IPS-18c (cell line): Measurements from ENCODE around the gene DLL1.

ENCODE experiments used
- H3K4me3 ChIP-seq: 2 replicates; pipeline ENCODE4 v1.7.0; 2013; ENCODE audit warnings: low read depth, mild to moderate bottlenecking, low read length, moderate library complexity; ENCODE audit not compliant: insufficient read depth
- H3K9me3 ChIP-seq: one replicate; pipeline ENCODE4 v1.6.1; 2013; ENCODE audit warnings: mild to moderate bottlenecking, low read length, moderate library complexity; ENCODE audit not compliant: control insufficient read depth, insufficient read depth

Gene DLL1

GRCh38 chr6:170297576-170298330 lies 6.9 kb upstream of the DLL1 start:
- H3K4me3 ChIP-seq, result no peak overlapping the region

GRCh38 chr6:170296746-170297575 lies 6.1 kb upstream of the DLL1 start:
- Histone ChIP-seq H3K4me3 (peak overlapping the region; percentile 34; the same call in 1 of the 2 replicates), H3K9me3 (peaks cover 5% of the 10 kb centered on the region)

More at GRCh38 chr6:170297576-170298330, 6.9 kb upstream of the DLL1 start:
- H3K9me3 ChIP-seq, result peaks cover 7% of the 10 kb centered on the region

- Histone ChIP-seq H3K4me3 (peak overlapping the region; percentile 34; the same call in 1 of the 2 replicates), H3K9me3 (peaks cover 5% of the 10 kb centered on the region)
These were observed 5.5 kb upstream of the DLL1 start for GRCh38 chr6:170296423-170296745.

GRCh38 chr6:170295510-170296422 lies 4.9 kb upstream of the DLL1 start:
- Histone ChIP-seq H3K9me3 (peaks cover 5% of the 10 kb centered on the region), H3K4me3 (peak overlapping the region; percentile 46)

- peak overlapping the region; percentile 46 for H3K4me3 ChIP-seq
These were observed 4.1 kb upstream of the DLL1 start for GRCh38 chr6:170294813-170295509.

GRCh38 chr6:170294298-170294730 lies 3.4 kb upstream of the DLL1 start:
- Histone ChIP-seq H3K9me3 (no peaks in the 10 kb centered on the region), H3K4me3 (no peak overlapping the region)

More at GRCh38 chr6:170294813-170295509, 4.1 kb upstream of the DLL1 start:
- no peaks in the 10 kb centered on the region for H3K9me3 ChIP-seq

GRCh38 chr6:170293341-170294231 lies 2.7 kb upstream of the DLL1 start:
- Histone ChIP-seq H3K9me3 (no peaks in the 10 kb centered on the region), H3K4me3 (no peak overlapping the region)

- Histone ChIP-seq H3K9me3 (no peaks in the 10 kb centered on the region), H3K4me3 (peak overlapping the region; percentile 60)
These were observed 1.7 kb upstream of the DLL1 start for GRCh38 chr6:170292407-170293158.

- peak overlapping the region; percentile 60 for H3K4me3 ChIP-seq
- no peaks in the 10 kb centered on the region for H3K9me3 ChIP-seq
These were observed 1.2 kb upstream of the DLL1 start for GRCh38 chr6:170292111-170292406.

GRCh38 chr6:170291271-170292110 lies 613 bp upstream of the DLL1 start:
- Histone ChIP-seq H3K9me3 (peaks cover 2% of the 10 kb centered on the region), H3K4me3 (peak overlapping the region; percentile 60)

GRCh38 chr6:170289951-170290295 lies 955 bp downstream of the DLL1 start:
- peak overlapping the region; percentile 70 for H3K4me3 ChIP-seq

GRCh38 chr6:170289180-170289931 lies 1.5 kb downstream of the DLL1 start:
- Histone ChIP-seq H3K9me3 (peaks cover 2% of the 10 kb centered on the region), H3K4me3 (peak overlapping the region; percentile 70)

More at GRCh38 chr6:170289951-170290295, 955 bp downstream of the DLL1 start:
- H3K9me3 ChIP-seq, result peaks cover 2% of the 10 kb centered on the region

- Histone ChIP-seq H3K9me3 (peaks cover 2% of the 10 kb centered on the region), H3K4me3 (peak overlapping the region; percentile 70; the same call in 1 of the 2 replicates)
These were observed 2.1 kb downstream of the DLL1 start for GRCh38 chr6:170288852-170289179.

GRCh38 chr6:170288091-170288631 lies 2.7 kb downstream of the DLL1 start:
- Histone ChIP-seq H3K4me3 (no peak overlapping the region; the same call in 1 of the 2 replicates), H3K9me3 (peaks cover 2% of the 10 kb centered on the region)
